ENCODE measurements around the gene SOD3.

Gene SOD3

GRCh38 chr4:24835696-24836095 lies 40.3 kb downstream of the SOD3 start:
- H3K27ac ChIP-seq, result no peak overlapping the region

GRCh38 chr4:24836661-24837242 lies 41.4 kb downstream of the SOD3 start:
- no peak for TF ChIP-seq CTCF (conservative IDR thresholded peaks at IDR 0.05)
- no peak overlapping the region for H3K27ac ChIP-seq

More at GRCh38 chr4:24835696-24836095, 40.3 kb downstream of the SOD3 start:
- no peak for TF ChIP-seq CTCF (conservative IDR thresholded peaks at IDR 0.05)

- no peak for TF ChIP-seq CTCF (conservative IDR thresholded peaks at IDR 0.05)
- no peak overlapping the region for H3K27ac ChIP-seq
Observed at GRCh38 chr4:24837336-24837735, 42.0 kb downstream of the SOD3 start.

GRCh38 chr4:24837781-24838180 lies 42.4 kb downstream of the SOD3 start:
- H3K27ac ChIP-seq, result no peak overlapping the region
- TF ChIP-seq CTCF (conservative IDR thresholded peaks at IDR 0.05), result no peak

- no peak for TF ChIP-seq CTCF (conservative IDR thresholded peaks at IDR 0.05)
- H3K27ac ChIP-seq, result peak overlapping the region; percentile 78
Observed at GRCh38 chr4:24840362-24840761, 45.0 kb downstream of the SOD3 start.

GRCh38 chr4:24840826-24841543 lies 45.6 kb downstream of the SOD3 start:
- peak overlapping the region; percentile 78 for H3K27ac ChIP-seq
- peak; percentile 12; the same call in 1 of the 2 replicates for TF ChIP-seq CTCF (conservative IDR thresholded peaks at IDR 0.05)

GRCh38 chr4:24842356-24842755 lies 47.0 kb downstream of the SOD3 start:
- peak overlapping the region; percentile 78 for H3K27ac ChIP-seq

More at GRCh38 chr4:24842356-24842755, 47.0 kb downstream of the SOD3 start:
- TF ChIP-seq CTCF (conservative IDR thresholded peaks at IDR 0.05), result no peak

Measured in VCaP (cell line).